NCI-H2107 (cell line): ENCODE results near the gene MDFI.
A peak's percentile ranks its signal among the peaks of the same experiment; 100 is the strongest.
"Not testable (repeated sequence)": the region's sequence is repeated elsewhere in the genome, so short reads cannot be mapped to it uniquely, and the experiment has no call there.

Experiments
- DNase-seq: peaks from one replicate; lab custom pipeline; 2025; lab: John Stamatoyannopoulos, UW

The MDFI gene

GRCh38 chr6:41602864-41603608, 35.2 kb upstream of the MDFI start:
- peak; percentile 48 for DNase-seq

- no peak for DNase-seq
Measured at GRCh38 chr6:41604006-41604405, 34.3 kb upstream of the MDFI start.

GRCh38 chr6:41605649-41606048, 32.6 kb upstream of the MDFI start:
- DNase-seq: no peak

- no peak for DNase-seq
Measured at GRCh38 chr6:41607036-41607435, 31.2 kb upstream of the MDFI start.

- no peak for DNase-seq
Measured at GRCh38 chr6:41607736-41608135, 30.5 kb upstream of the MDFI start.

GRCh38 chr6:41608443-41609151, 29.7 kb upstream of the MDFI start:
- no peak for DNase-seq

- no peak for DNase-seq
Measured at GRCh38 chr6:41614715-41615114, 23.6 kb upstream of the MDFI start.

GRCh38 chr6:41615311-41615710, 23.0 kb upstream of the MDFI start:
- DNase-seq: no peak

GRCh38 chr6:41618598-41618997, 19.7 kb upstream of the MDFI start:
- no peak for DNase-seq

GRCh38 chr6:41619193-41619592, 19.1 kb upstream of the MDFI start:
- DNase-seq: not testable (repeated sequence)

- DNase-seq: no peak
Measured at GRCh38 chr6:41621367-41621766, 16.9 kb upstream of the MDFI start.

- no peak for DNase-seq
Measured at GRCh38 chr6:41621802-41622201, 16.5 kb upstream of the MDFI start.

- DNase-seq: no peak
Measured at GRCh38 chr6:41622206-41622988, 15.9 kb upstream of the MDFI start.

GRCh38 chr6:41623330-41623729, 14.9 kb upstream of the MDFI start:
- DNase-seq: no peak

GRCh38 chr6:41624621-41625380, 13.5 kb upstream of the MDFI start:
- DNase-seq: no peak

GRCh38 chr6:41625442-41625841, 12.8 kb upstream of the MDFI start:
- DNase-seq: no peak

- no peak for DNase-seq
Measured at GRCh38 chr6:41626022-41626421, 12.2 kb upstream of the MDFI start.

- DNase-seq: no peak
Measured at GRCh38 chr6:41626917-41627316, 11.4 kb upstream of the MDFI start.

GRCh38 chr6:41629128-41629527, 9.1 kb upstream of the MDFI start:
- no peak for DNase-seq

- DNase-seq: no peak
Measured at GRCh38 chr6:41630069-41630468, 8.2 kb upstream of the MDFI start.

- DNase-seq: no peak
Measured at GRCh38 chr6:41630946-41631345, 7.3 kb upstream of the MDFI start.

GRCh38 chr6:41633056-41633634, 5.1 kb upstream of the MDFI start:
- DNase-seq: no peak
